H7 (cell line): ENCODE results near the gene KCNMA1. TPM values are rescaled to one million over a fixed set of nuclear protein-coding genes. Genes with fewer than 3 reads are reported as not detected.
"Not testable (repeated sequence)": the region's sequence is repeated elsewhere in the genome, so short reads cannot be mapped to it uniquely, and the experiment has no call there.

Experiments
- DNase-seq: peaks from one replicate; pipeline ENCODE4 v3.0.0; 2012
- H3K27me3 ChIP-seq: 2 replicates; pipeline ENCODE4 v1.6.0; 2011; ENCODE audit warnings: mild to moderate bottlenecking, low read length; ENCODE audit not compliant: control insufficient read depth, insufficient read depth
- H3K36me3 ChIP-seq: replicated peaks from 2 replicates; pipeline ENCODE4 v1.5.1; 2011; ENCODE audit warnings: low read length; ENCODE audit not compliant: control insufficient read depth, insufficient read depth
- H3K4me3 ChIP-seq: 2 replicates; pipeline ENCODE4 v1.5.1; 2011; ENCODE audit warnings: low read depth, mild to moderate bottlenecking, control low read depth, low read length, moderate library complexity; ENCODE audit not compliant: insufficient read depth
- total RNA-seq: library from RNA; depleted of rRNA; stranded (reverse); fragments of >200 nt; shearing (Covaris generic); gene quantifications from 2 replicates; pipeline ENCODE4 v1.2.3, GENCODE V29; 2014

KCNMA1 gene
- total RNA-seq, 1 experiment from 2014 or later = 0.94 TPM

- Histone ChIP-seq H3K27me3 (no peaks in the 10 kb centered on the region), H3K4me3 (no peak overlapping the region), H3K36me3 (no peaks in the 10 kb centered on the region)
- DNase-seq = no peak
Observed at GRCh38 chr10:77597560-77597959, 40.0 kb downstream of the KCNMA1 start.

GRCh38 chr10:77594471-77594783, 43.2 kb downstream of the KCNMA1 start:
- H3K27me3 ChIP-seq = no peaks in the 10 kb centered on the region
- H3K36me3 ChIP-seq = no peaks in the 10 kb centered on the region
- H3K4me3 ChIP-seq = no peak overlapping the region
- no peak for DNase-seq

- no peak for DNase-seq
- Histone ChIP-seq H3K27me3 (no peaks in the 10 kb centered on the region), H3K36me3 (no peaks in the 10 kb centered on the region), H3K4me3 (no peak overlapping the region)
Observed at GRCh38 chr10:77593771-77594470, 43.7 kb downstream of the KCNMA1 start.

- Histone ChIP-seq H3K36me3 (no peaks in the 10 kb centered on the region), H3K27me3 (no peaks in the 10 kb centered on the region), H3K4me3 (no peak overlapping the region)
- DNase-seq = no peak
Observed at GRCh38 chr10:77592946-77593636, 44.5 kb downstream of the KCNMA1 start.

- no peak for DNase-seq
- Histone ChIP-seq H3K36me3 (no peaks in the 10 kb centered on the region), H3K4me3 (no peak overlapping the region), H3K27me3 (no peaks in the 10 kb centered on the region)
Observed at GRCh38 chr10:77592510-77592909, 45.1 kb downstream of the KCNMA1 start.

GRCh38 chr10:77591238-77591880, 46.2 kb downstream of the KCNMA1 start:
- H3K36me3 ChIP-seq = no peaks in the 10 kb centered on the region
- no peaks in the 10 kb centered on the region for H3K27me3 ChIP-seq
- no peak for DNase-seq
- no peak overlapping the region for H3K4me3 ChIP-seq

GRCh38 chr10:77590344-77591237, 47.0 kb downstream of the KCNMA1 start:
- Histone ChIP-seq H3K36me3 (no peaks in the 10 kb centered on the region), H3K4me3 (no peak overlapping the region), H3K27me3 (no peaks in the 10 kb centered on the region)
- DNase-seq = no peak

GRCh38 chr10:77589703-77590102, 47.9 kb downstream of the KCNMA1 start:
- H3K4me3 ChIP-seq, H3K27me3 ChIP-seq, DNase-seq: not testable (repeated sequence)

GRCh38 chr10:77588886-77589285, 48.7 kb downstream of the KCNMA1 start:
- DNase-seq = no peak

More at GRCh38 chr10:77589703-77590102, 47.9 kb downstream of the KCNMA1 start:
- not testable (repeated sequence) for H3K36me3 ChIP-seq

GRCh38 chr10:77587416-77587790, 50.2 kb downstream of the KCNMA1 start:
- no peaks in the 10 kb centered on the region for H3K27me3 ChIP-seq
- H3K36me3 ChIP-seq = no peaks in the 10 kb centered on the region
- H3K4me3 ChIP-seq = no peak overlapping the region
- DNase-seq = no peak

More at GRCh38 chr10:77588886-77589285, 48.7 kb downstream of the KCNMA1 start:
- H3K27me3 ChIP-seq = no peaks in the 10 kb centered on the region
- H3K36me3 ChIP-seq = no peaks in the 10 kb centered on the region
- no peak overlapping the region for H3K4me3 ChIP-seq

- Histone ChIP-seq H3K4me3 (no peak overlapping the region), H3K27me3 (no peaks in the 10 kb centered on the region)
- DNase-seq = no peak
Observed at GRCh38 chr10:77586719-77587415, 50.7 kb downstream of the KCNMA1 start.

GRCh38 chr10:77584938-77585337, 52.7 kb downstream of the KCNMA1 start:
- no peaks in the 10 kb centered on the region for H3K36me3 ChIP-seq
- H3K4me3 ChIP-seq = no peak overlapping the region
- H3K27me3 ChIP-seq = no peaks in the 10 kb centered on the region
- DNase-seq = no peak

More at GRCh38 chr10:77586719-77587415, 50.7 kb downstream of the KCNMA1 start:
- H3K36me3 ChIP-seq = no peaks in the 10 kb centered on the region

GRCh38 chr10:77583527-77583926, 54.1 kb downstream of the KCNMA1 start:
- no peak for DNase-seq
- Histone ChIP-seq H3K4me3 (no peak overlapping the region), H3K27me3 (no peaks in the 10 kb centered on the region), H3K36me3 (no peaks in the 10 kb centered on the region)

- DNase-seq = no peak
- no peak overlapping the region for H3K4me3 ChIP-seq
- no peaks in the 10 kb centered on the region for H3K36me3 ChIP-seq
- H3K27me3 ChIP-seq = no peaks in the 10 kb centered on the region
Observed at GRCh38 chr10:77582710-77583115, 54.9 kb downstream of the KCNMA1 start.
